IPS-NIHi7 (cell line): ENCODE data around the gene EPB41.
"Not testable (repeated sequence)": the region's sequence is repeated elsewhere in the genome, so short reads cannot be mapped to it uniquely, and the experiment has no call there.

ENCODE experiments used
- DNase-seq: peaks from one replicate; pipeline ENCODE4 v3.0.0; 2012; ENCODE audit warnings: mixed read lengths; ENCODE audit errors: extremely low spot score

Gene EPB41

DNA sequence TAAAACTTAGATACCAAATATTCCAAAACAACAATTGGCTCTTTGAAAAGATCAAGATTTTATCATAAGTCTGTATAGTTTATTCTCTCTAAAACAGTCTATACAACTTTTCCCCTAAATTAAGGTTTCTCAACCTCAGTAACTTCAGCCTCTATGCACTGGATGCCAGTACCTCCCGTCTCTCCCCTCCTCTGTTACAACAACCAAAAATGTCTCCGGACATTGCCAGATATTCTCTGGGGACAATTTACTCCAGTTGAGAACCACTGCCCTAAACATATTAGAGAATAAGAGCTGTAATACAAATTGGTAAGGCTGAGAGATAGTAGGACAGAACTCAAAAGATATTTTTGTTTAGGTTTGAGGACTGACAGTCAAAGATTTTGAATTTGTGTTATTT is 137.7 kb downstream of the EPB41 start:
- DNase-seq = no peak

DNA sequence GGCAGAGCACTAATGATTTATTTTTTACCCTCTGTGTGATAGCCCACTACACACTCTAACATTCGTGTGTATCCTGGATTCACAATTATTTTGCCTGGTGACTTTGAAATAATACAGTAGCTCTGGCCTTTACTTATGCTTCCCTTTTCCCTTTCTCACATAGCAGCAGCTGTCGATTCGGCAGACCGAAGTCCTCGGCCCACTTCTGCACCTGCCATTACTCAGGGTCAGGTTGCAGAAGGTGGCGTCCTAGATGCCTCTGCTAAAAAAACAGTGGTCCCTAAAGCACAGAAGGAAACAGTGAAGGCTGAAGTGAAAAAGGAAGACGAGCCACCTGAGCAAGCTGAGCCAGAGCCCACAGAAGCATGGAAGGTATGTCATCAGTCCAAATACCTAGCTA is 138.6 kb downstream of the EPB41 start:
- no peak for DNase-seq

DNA sequence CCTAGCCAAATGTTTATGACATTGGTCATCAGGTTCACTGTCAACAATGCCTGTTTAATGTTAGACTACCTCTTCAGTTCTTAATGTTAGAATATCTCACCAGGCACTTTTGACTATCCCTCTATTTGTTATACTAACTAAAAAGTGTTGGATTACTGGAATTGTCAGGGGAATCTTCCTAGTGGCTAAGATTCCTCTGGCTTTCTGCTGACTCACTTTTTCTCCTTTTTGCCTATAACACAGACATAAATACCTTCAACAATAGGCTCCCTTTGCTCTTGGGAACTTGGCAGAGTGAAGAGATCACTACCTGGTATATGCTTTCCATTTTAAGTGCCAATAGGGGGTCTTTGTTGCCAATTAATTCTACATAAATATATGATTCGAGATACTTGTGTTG is 140.8 kb downstream of the EPB41 start:
- DNase-seq = no peak

DNA sequence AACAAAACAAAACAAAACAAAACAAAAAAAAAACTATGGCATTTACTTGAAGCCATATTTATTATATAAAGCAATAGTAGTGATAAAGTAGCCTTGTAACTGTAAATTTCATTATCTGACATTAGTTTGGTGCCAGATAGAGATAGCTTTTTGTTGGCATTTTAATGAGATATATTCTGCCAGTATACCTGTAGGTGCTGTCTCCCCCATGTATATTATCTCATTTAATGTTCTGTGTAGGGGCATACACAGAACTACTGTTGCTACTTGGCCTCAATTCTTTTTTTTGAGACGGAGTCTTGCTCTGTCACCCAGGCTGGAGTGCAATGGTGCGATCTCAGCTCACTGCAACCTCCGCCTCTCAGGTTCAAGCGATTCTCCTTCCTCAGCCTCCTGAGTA is 141.9 kb downstream of the EPB41 start:
- no peak for DNase-seq

DNA sequence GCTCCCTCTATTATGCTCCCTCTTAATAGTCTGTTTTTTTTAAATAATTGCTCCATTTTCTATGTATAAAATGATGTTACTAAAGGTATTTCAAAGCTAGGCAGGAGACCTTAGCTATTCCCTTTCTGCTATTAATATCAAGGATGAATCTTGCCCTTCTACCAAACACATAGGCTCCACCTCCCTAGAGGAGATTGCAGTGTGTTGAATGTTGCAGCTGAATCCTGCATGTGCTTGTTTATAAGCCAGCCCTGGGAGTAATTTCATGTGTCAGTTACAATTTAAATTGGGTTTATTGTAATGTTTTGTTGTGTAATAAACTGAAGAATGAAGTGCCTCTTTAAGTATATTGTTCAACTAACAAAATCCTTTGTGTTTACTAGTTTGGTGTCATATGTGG is 143.3 kb downstream of the EPB41 start:
- DNase-seq = no peak

DNA sequence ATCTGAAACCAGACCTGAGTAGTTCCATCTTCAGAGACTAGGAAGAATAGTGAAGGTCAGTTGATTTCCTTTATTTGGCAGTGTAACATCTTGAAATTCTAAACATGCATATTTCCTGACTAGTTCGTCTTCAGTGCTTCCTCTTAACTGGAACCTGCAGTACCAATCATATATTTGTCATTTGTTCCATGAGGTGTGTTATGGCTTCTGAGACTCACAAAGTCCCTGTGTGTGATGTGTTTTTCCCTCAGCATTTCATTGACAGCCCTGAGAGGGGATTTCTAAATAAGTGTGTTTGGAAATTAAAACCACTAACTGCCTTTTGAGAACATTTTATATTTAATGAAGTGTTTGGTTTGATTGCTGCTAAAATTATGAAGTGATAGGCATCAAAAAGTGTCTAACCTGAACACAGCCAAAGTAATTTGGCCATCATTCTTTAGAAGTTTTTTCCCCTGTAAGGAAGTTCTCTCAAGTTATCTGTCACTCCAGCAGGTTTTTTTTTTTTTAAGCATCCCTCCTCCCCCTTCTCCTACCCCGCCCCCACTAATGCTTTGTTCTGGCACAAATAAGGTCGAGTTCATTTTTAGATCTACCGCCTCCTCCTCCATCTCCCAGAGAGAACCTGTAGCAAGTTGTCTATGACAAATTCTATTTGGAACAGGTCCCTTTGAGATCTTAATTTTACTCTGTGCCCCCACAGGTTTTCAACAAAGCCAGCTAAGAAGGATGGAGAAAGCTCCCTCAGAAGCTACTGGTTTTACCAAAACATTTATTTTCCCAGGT is 148.0 kb downstream of the EPB41 start:
- no peak for DNase-seq

DNA sequence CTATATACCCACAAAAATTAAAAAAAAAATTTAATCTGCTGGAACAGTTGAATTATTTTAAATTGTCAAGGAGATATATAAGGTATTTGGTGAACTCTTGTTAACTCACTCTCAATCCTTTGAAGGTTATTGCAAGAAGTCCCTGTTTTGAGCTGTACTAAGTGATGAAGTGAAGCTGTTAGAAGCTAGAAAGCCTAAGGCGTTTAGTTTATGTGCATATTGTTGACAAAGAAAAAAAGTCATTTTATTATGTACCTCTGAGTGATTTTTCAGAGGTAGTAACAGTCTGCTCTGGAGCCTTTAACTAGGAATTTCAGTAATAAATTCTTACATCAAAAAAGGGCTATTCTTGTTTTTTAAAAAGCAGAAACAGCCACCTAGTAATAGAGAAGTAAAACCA is 149.7 kb downstream of the EPB41 start:
- no peak for DNase-seq

DNA sequence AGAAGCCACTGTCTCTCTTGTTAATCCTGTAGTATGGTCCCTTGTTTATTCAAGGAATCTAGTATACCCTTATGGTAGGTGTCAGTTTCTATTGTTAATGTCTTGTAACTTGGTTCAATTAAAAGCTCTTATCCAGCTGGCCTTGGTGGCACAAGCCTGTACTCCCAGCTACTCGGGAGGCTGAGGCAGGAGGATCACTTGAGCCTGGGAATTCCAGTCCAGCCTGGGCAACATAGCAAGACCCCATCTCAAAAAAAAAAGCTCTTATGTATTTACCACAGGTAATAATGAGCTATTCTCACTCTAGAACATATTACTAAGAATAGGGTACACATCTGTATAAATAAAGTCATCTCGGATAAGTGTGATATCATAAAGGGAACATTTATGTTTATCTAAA is 162.8 kb downstream of the EPB41 start:
- no peak for DNase-seq

DNA sequence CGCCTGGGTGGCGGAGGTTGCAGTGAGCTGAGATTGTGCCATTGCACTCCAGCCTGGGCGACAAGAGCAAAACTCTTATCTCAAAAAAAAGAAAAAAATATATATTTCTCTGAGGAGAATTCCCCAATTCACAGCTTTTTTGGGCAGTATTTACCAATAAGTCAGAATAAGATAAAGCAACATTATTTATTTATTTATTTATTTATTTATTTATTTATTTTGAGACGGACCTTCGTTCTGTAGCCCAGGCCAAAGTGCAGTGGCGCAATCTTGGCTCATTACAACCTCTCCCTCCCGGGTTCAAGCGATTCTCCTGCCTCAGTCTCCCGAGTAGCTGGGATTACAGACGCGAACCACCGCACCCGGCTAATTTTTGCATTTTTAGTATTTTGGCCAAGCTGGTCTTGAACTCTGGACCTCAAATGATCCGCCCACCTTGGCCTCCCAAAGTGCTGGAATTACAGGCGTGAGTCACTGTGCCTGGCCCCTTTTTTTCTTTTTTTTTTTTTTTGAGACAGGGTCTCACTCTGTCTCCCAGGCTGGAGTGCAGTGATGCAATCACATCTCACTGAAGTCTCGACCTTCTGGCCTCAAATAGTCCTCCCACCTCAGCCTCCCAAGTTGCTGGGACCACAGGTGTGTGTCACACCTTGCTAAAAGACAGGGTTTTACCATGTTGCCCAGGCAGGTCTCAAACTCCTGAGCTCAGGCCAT is 165.7 kb downstream of the EPB41 start:
- not testable (repeated sequence) for DNase-seq

DNA sequence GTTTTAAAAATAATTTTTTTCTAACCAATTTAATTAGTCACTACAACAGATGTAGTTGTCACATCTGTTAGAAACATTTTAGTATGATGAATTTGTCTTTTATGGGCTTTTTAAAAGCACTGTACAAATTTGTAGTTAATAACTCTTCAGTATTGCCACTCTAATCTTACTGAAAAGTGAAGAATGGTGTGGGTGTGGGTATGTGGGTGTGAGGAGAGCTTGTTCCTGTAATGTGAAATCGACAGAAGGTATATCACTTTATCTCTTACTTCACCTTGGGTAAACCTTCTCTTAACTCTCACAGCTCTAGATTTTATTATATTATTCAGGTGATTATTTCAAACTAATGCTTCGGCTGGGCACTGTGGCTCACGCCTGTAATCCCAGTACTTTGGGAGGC is 166.8 kb downstream of the EPB41 start:
- DNase-seq = no peak

DNA sequence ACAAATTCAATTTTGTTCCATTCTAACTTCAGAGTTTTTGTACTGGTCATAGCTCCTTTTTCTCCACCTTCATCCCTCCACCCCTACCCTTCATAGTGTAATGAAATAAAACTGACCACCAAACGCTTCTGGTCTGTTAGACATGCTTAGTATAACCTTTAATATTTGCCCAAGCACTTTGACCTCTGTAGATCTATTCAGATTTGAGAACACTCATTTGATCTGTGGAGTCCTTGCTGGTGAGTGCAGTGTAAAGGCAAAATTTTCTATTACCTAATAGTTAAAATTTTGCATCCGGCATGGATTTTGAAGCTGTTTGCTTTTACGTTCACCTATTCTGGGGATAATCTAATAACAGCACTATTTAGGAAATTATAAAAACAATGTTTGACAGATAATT is 168.2 kb downstream of the EPB41 start:
- no peak for DNase-seq

DNA sequence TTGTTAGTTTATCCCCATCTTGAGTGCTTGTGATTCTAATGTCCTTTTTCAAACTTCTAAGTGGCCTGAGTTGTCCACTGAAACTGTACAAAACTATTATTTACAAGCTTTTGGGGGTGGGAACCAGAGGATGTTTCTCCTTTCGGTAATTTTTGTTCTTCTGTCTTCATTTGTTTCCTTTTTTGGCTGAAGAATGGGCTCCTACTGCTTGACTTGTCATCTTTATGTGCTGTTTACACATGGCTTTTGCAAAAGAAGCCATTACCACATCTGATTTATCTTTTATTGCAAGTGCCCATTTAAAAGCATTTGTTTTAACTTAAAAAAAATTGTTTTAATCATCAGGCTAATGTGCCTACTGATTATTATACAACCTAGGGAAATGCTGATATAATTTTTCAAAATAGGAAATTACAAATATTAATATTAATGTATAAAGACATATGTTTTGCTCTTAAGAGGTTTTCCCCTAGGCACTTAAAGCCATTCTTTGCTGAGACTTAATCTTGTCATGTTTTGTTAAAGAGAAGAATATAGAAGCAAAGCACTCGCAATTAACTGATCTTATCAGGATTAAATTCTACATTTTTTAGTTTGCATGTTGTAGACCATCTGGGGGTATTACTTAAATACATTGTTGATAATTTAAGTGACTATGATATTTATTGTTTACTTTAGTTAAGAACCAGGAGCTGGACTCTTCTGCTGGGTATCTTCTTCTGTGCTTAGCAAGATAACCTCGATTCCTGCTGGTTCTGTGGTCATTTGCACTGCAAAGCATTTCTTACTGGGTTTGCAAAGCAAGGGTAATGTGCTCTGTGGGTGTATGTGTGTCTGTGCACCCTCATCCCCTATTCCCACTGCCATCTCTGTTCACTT is 169.2 kb downstream of the EPB41 start:
- no peak for DNase-seq

DNA sequence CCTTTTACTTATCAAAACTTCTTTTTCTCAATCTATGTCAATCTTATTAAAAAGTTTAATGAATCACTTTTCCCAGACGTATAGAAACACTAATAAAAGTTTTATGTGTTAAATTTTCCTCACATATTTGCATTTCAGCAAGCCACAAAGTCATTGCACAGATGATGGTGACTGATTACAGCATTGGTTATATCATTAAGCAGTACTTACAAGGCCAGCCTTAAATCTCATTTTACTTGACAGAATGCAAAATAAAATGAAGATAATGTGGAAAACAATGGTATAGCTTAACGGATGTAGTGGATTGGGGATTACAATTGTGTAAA is 169.8 kb downstream of the EPB41 start:
- no peak for DNase-seq

DNA sequence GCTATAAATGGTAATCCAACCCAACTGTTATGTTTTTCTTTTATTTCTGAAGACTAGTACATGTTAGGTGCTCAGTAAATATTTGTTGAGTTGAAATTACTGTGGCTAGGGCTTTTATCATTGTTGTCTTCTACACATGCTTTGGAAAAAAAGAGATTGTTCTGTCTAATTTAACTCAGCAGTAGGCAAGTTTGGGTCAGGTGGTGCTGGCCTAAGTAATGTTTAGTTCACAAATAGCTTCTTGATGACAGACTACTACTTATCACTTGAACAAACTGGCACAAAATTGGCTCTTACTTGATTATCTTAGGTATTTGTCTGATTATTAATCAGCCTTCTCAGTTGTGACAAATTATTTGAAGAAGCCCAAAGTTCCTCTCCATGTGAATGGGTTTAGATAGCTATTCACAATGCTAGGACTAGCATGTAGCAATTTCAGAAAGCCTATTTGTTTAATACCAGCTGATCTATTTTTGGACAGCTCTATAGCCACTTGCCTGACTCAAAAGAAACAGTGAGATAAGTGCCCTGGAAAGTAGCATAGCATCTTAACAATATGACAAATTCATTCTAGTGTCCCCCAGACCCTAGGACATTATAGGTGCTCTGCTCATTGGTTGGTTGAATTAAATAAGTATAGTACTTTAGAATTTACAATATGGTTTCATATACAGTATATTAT is 176.7 kb downstream of the EPB41 start:
- no peak for DNase-seq

DNA sequence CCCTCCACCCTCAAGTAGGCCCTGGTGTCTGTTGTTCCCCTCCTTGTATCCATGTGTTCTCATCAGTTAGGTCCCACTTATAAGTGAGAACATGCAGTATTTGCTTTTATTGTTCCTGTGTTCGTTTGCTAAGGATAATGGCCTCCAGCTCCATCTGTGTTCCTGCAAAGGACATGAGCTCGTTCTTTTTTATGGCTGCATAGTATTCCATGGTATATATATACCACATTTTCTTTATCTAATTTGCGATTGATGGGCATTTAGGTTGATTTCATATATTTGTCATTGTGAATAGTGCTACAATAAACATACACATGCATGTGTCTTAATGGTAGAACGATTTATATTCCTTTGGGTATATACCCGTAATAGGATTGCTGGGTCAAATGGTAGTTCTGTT is 178.3 kb downstream of the EPB41 start:
- not testable (repeated sequence) for DNase-seq

DNA sequence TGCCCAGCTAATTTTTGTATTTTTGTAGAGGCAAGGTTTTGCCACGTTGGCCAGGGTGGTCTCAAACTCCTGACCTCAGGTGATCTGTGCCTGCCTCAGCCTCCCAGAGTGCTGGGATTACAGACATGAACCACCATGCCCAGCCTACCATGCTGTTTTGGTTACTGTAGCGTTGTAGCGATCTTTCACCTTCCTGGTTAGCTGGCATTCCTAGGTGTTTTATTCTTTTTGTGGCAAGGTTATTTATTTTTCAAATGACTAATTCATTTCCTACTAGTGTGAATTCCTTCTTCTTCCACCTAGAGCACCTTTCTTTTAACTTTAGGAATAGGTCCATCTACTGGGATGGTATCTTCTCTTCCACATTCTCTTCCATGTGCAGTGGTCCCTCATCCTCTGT is 180.1 kb downstream of the EPB41 start:
- DNase-seq = no peak

DNA sequence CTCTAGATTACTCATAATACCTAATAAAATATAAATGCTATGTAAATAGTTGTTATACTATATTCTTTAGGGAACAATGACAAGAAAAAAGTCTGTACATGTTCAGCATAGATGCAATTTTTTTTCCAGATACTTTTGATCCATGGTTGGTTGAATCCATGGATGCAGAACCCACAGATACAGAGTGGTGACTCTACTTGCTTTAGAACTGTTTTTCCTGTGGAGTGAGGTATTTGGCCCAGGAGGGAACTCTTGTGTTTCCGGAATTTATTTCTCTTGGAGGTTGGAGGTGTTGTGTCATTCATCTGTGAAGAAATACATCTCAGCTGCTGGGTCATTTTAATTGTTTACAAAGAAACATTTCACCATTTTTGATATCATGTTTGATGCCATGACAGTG is 180.6 kb downstream of the EPB41 start:
- no peak for DNase-seq

DNA sequence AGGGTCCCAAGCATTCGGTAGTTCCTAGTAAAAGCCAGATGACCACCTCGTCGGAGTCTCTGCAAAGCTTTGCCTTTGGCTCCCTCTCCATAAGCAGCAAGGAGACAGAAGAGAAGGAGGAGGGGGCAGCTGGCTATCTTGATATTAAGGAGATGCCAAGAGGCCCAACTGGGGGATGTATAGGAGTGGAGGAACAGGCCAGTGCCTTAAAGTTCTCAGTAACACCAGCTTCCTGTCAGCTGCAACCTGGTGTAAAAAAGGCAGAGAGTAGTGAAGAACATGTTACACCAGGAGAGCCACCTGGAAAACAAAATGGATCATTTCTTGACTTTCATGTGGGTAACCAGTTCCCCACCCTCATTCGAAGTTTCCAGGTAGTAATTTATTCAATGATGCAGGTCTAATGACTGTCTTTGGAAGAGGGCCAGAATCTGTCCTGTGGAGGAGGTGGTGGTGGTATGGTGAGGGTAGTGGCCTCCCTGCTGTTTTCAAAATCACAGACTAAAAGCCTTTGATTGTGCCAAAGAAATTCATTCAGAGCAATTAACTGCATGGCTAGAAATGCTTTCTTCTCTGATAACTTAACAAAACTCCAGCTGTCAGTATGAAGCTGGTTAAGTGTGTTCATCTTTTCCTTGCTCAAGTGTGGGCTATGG is 182.0 kb downstream of the EPB41 start:
- peak; percentile 19 for DNase-seq

DNA sequence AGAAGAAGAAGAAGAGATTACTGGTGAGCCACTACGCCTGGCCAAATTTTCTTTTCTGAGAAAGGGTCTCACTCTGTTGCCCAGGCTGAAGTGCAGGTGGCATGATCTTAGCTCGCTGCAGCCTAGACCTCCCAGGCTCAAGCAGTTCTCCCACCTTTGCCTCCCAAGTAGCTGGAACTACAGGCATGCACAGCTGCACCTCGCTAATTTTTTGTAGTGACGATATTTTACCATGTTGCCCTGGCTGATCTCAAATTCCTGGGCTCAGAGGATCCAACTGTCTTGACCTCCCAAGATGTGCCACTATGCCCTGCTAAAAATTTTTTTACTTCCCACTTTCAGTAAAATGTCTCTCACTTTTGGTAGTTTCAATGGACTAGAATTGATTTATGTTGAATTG is 184.9 kb downstream of the EPB41 start:
- no peak for DNase-seq

DNA sequence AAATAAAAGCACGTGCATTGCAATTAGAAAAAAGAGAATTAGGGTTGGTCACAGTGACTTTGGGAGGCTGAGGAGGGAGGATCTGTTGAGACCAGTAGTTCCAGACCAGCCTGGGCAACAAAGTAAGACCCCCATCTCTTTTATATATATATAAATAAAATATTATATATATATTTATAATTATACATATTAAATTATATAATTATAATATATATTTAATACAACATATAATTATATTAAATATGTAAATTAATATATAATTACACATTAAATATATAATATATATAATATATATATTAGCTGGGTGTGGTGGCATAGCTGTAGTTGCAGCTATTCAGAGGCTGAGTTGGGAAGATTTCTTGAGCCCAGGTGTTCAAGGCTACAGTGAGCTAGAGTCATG is 186.1 kb downstream of the EPB41 start:
- DNase-seq = no peak

DNA sequence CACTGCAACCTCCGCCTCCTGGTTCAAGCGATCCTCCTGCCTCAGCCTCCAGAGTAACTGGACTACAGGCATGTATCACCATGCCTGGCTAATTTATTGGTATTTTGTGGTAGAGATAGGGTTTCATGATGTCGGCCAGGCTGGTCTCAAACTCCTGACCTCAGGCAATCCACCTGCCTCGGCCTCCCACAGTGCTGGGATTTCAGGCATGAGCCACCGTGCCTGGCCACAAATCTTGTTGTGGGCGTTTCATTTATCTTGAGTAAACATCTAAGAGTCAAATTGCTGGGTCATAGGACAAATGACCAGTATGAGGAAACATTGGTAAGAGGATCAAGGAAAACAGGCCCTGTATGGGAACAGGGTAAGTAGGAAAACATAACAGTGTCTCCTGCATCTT is 191.5 kb downstream of the EPB41 start:
- DNase-seq = no peak

DNA sequence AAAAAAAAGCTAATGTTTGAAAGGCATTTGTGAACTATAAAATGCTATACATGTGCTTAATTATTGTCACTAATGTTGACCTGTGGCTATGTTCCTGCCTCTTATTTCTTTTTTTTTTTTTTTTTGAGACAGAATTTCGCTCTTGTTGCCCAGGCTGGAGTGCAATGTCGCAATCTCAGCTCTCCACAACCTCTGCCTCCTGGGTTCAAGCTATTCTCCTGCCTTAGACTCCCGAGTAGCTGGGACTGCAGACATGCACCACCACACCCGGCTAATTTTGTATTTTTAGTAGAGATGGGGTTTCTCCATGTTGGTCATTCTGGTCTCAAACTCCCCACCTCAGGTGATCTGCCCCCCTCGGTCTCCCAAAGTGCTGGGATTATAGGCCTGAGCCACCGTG is 193.7 kb downstream of the EPB41 start:
- DNase-seq = not testable (repeated sequence)
